ENCODE data around the gene CRADD.

DNA sequence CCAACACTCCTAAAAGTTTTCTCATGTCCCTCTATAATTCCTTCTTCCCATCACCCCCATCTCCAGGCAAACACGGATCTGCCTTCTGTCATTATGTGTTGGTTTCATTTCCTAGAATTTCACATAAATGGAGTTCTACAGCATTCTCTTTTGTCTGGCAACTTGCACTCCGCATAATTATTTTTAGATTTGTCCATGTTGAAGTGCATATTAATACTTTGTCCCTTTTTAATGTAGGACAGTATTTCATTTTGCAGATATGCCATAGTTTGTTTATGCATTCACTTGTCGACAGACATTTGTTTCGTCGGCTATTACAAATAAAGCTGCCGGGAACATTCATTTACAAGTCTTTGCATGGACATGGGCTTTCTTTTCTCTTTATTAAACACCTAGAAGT is 150.0 kb downstream of the CRADD start:
- TF ChIP-seq, protein P1, sequence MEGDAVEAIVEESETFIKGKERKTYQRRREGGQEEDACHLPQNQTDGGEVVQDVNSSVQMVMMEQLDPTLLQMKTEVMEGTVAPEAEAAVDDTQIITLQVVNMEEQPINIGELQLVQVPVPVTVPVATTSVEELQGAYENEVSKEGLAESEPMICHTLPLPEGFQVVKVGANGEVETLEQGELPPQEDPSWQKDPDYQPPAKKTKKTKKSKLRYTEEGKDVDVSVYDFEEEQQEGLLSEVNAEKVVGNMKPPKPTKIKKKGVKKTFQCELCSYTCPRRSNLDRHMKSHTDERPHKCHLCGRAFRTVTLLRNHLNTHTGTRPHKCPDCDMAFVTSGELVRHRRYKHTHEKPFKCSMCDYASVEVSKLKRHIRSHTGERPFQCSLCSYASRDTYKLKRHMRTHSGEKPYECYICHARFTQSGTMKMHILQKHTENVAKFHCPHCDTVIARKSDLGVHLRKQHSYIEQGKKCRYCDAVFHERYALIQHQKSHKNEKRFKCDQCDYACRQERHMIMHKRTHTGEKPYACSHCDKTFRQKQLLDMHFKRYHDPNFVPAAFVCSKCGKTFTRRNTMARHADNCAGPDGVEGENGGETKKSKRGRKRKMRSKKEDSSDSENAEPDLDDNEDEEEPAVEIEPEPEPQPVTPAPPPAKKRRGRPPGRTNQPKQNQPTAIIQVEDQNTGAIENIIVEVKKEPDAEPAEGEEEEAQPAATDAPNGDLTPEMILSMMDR (conservative IDR thresholded peaks at IDR 0.05; ENCODE audit: low read depth, low read length), result no peak
- no peak for TF ChIP-seq SMC3 (IDR thresholded peaks at IDR 0.05; ENCODE audit: low read depth, low read length)
- no peak for TF ChIP-seq POLR2A (IDR thresholded peaks at IDR 0.05; ENCODE audit: low read depth, low read length)
- TF ChIP-seq FOS (IDR thresholded peaks at IDR 0.05; ENCODE audit: low read depth, low read length), result no peak
- no peak for TF ChIP-seq BHLHE40 (IDR thresholded peaks at IDR 0.05; ENCODE audit: low read depth, low read length)
- TF ChIP-seq MXI1 (IDR thresholded peaks at IDR 0.05; ENCODE audit: borderline replicate concordance, low read depth, low read length), result no peak
- TF ChIP-seq, protein P2, sequence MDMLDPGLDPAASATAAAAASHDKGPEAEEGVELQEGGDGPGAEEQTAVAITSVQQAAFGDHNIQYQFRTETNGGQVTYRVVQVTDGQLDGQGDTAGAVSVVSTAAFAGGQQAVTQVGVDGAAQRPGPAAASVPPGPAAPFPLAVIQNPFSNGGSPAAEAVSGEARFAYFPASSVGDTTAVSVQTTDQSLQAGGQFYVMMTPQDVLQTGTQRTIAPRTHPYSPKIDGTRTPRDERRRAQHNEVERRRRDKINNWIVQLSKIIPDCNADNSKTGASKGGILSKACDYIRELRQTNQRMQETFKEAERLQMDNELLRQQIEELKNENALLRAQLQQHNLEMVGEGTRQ (IDR thresholded peaks at IDR 0.05; ENCODE audit: low read depth, low read length), result no peak
- no peak for TF ChIP-seq NFE2L2 (IDR thresholded peaks at IDR 0.05; ENCODE audit: low read depth, low read length)
- no peak for TF ChIP-seq RFX5 (IDR thresholded peaks at IDR 0.05; ENCODE audit: low read depth, low read length)
- no peak for TF ChIP-seq MAZ (IDR thresholded peaks at IDR 0.05; ENCODE audit: borderline replicate concordance, low read depth, low read length)
- no peak for TF ChIP-seq MAFK (IDR thresholded peaks at IDR 0.05; ENCODE audit: low read depth, low read length)

Data from IMR-90 (cell line).